ENCODE results near the gene ASNSD1. TPM values are rescaled to one million over a fixed set of nuclear protein-coding genes. Genes with fewer than 3 reads are reported as not detected.
A peak's percentile ranks its signal among the peaks of the same experiment; 100 is the strongest.

ASNSD1 gene
- total and polyA plus RNA-seq, 2 of the 13 experiments (the other 11 are each of a cell fraction or from before 2014, with no cell fraction given) = 35.1 to 96.6 TPM

DNA sequence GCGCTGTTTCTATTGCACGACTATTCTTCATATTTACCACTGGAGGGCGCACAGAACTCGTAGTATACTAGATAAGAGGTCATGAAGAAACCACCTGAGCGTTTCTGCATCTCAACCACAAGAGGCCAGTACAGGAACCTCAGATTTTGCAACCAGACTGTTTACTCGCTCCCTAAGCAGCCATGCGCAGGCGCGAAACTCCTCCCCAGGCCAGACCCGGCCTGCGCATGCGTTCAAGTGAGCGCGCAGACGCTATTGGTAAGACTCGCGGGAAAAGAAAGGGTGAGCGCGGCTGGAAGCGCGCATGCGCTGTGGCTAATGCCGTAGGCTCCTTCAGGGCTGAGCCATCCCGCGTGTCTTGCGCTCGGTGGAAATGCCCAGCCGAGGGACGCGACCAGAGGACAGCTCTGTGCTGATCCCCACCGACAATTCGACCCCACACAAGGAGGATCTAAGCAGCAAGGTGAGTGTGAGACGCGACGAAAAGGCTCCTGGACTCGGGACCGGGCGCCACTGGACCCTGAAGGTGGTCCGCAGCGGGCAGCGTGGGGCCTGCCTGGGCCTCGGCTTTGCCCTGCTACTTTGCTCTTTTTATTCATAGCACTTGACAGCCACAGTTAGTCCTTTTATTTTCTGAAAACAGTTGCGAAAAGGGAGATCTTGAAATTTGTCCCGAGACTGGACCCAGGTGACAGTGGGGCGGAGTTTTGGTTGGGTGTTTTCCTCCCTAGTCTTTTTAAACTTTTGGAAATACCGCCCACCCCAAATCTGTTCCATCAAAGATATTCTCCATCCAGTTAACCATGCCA is at the start of gene ASNSD1 (continued):
- TF ChIP-seq, protein P1, sequence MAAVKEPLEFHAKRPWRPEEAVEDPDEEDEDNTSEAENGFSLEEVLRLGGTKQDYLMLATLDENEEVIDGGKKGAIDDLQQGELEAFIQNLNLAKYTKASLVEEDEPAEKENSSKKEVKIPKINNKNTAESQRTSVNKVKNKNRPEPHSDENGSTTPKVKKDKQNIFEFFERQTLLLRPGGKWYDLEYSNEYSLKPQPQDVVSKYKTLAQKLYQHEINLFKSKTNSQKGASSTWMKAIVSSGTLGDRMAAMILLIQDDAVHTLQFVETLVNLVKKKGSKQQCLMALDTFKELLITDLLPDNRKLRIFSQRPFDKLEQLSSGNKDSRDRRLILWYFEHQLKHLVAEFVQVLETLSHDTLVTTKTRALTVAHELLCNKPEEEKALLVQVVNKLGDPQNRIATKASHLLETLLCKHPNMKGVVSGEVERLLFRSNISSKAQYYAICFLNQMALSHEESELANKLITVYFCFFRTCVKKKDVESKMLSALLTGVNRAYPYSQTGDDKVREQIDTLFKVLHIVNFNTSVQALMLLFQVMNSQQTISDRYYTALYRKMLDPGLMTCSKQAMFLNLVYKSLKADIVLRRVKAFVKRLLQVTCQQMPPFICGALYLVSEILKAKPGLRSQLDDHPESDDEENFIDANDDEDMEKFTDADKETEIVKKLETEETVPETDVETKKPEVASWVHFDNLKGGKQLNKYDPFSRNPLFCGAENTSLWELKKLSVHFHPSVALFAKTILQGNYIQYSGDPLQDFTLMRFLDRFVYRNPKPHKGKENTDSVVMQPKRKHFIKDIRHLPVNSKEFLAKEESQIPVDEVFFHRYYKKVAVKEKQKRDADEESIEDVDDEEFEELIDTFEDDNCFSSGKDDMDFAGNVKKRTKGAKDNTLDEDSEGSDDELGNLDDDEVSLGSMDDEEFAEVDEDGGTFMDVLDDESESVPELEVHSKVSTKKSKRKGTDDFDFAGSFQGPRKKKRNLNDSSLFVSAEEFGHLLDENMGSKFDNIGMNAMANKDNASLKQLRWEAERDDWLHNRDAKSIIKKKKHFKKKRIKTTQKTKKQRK (IDR thresholded peaks at IDR 0.05; ENCODE audit: low read length) = no peak
- TF ChIP-seq ZNF644 (CRISPR knock-in tag; IDR thresholded peaks at IDR 0.05; ENCODE audit: low read depth) (no peak), PCBP2 (optimal IDR thresholded peaks at IDR 0.05; ENCODE audit: low read depth, low read length, poor library complexity, severe bottlenecking) (no peak), RNF2 (conservative IDR thresholded peaks at IDR 0.05; ENCODE audit: low read depth) (peak; percentile 91), DPF2 (CRISPR knock-in tag; IDR thresholded peaks at IDR 0.05; ENCODE audit: borderline replicate concordance, low read depth) (no peak), ZNF546 (CRISPR knock-in tag; conservative IDR thresholded peaks at IDR 0.05) (peak; percentile 85; the same call in 1 of the 2 replicates), BORCS8-MEF2B (CRISPR knock-in tag; IDR thresholded peaks at IDR 0.05) (peak; percentile 98), TCF7L2 (IDR thresholded peaks at IDR 0.05; ENCODE audit: low read depth, low read length) (no peak), ELF1 (CRISPR knock-in tag; IDR thresholded peaks at IDR 0.05) (no peak; the same call in 1 of the 2 replicates), ZNF326 (CRISPR knock-in tag; IDR thresholded peaks at IDR 0.05; ENCODE audit: borderline replicate concordance) (no peak), RBAK (CRISPR knock-in tag; IDR thresholded peaks at IDR 0.05) (0 out of 2 replicates have a peak, but pooled peaks have one; percentile 23), PRMT3 (CRISPR knock-in tag; IDR thresholded peaks at IDR 0.05; ENCODE audit: borderline replicate concordance, low read depth) (no peak), HNRNPL (IDR thresholded peaks at IDR 0.05; ENCODE audit: low read depth, low read length) (peak; percentile 80), NFE2 (CRISPR knock-in tag; IDR thresholded peaks at IDR 0.05) (no peak), RXRA (CRISPR knock-in tag; IDR thresholded peaks at IDR 0.05) (peak; percentile 76), ZFP36 (IDR thresholded peaks at IDR 0.05; ENCODE audit: borderline replicate concordance, low read depth, low read length, partially characterized antibody) (no peak), POLR2AphosphoS2 (IDR thresholded peaks at IDR 0.05; ENCODE audit: low read depth, low read length) (0 out of 2 replicates have a peak, but pooled peaks have one; percentile 37), ZNF136 (CRISPR knock-in tag; IDR thresholded peaks at IDR 0.05; ENCODE audit: low read depth) (peak; percentile 90; the same call in 1 of the 2 replicates), NAIF1 (CRISPR knock-in tag; IDR thresholded peaks at IDR 0.05; ENCODE audit: borderline replicate concordance) (peak; percentile 75; the same call in 1 of the 2 replicates), ZNF772 (CRISPR knock-in tag; IDR thresholded peaks at IDR 0.05) (peak; percentile 83)
- TF ChIP-seq, protein P2, sequence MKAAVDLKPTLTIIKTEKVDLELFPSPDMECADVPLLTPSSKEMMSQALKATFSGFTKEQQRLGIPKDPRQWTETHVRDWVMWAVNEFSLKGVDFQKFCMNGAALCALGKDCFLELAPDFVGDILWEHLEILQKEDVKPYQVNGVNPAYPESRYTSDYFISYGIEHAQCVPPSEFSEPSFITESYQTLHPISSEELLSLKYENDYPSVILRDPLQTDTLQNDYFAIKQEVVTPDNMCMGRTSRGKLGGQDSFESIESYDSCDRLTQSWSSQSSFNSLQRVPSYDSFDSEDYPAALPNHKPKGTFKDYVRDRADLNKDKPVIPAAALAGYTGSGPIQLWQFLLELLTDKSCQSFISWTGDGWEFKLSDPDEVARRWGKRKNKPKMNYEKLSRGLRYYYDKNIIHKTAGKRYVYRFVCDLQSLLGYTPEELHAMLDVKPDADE (CRISPR knock-in tag; IDR thresholded peaks at IDR 0.05) = no peak
- TF ChIP-seq, protein P3, sequence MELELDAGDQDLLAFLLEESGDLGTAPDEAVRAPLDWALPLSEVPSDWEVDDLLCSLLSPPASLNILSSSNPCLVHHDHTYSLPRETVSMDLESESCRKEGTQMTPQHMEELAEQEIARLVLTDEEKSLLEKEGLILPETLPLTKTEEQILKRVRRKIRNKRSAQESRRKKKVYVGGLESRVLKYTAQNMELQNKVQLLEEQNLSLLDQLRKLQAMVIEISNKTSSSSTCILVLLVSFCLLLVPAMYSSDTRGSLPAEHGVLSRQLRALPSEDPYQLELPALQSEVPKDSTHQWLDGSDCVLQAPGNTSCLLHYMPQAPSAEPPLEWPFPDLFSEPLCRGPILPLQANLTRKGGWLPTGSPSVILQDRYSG (CRISPR knock-in tag; IDR thresholded peaks at IDR 0.05) = 0 out of 2 replicates have a peak, but pooled peaks have one; percentile 74
- TF ChIP-seq, protein P4, sequence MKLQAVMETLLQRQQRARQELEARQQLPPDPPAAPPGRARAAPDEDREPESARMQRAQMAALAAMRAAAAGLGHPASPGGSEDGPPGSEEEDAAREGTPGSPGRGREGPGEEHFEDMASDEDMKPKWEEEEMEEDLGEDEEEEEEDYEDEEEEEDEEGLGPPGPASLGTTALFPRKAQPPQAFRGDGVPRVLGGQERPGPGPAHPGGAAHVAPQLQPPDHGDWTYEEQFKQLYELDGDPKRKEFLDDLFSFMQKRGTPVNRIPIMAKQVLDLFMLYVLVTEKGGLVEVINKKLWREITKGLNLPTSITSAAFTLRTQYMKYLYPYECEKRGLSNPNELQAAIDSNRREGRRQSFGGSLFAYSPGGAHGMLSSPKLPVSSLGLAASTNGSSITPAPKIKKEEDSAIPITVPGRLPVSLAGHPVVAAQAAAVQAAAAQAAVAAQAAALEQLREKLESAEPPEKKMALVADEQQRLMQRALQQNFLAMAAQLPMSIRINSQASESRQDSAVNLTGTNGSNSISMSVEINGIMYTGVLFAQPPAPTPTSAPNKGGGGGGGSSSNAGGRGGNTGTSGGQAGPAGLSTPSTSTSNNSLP (IDR thresholded peaks at IDR 0.05; ENCODE audit: low read depth, low read length) = peak; percentile 98

Data from HepG2 (cell line).